Activated CD8-positive, alpha-beta memory T cell treated with anti-CD3 and anti-CD28 coated beads, Interleukin-2, amount 50 U/mL, for 4 hours (primary cell): Measurements from ENCODE around the gene RIC1.
"Not testable (repeated sequence)": the region's sequence is repeated elsewhere in the genome, so short reads cannot be mapped to it uniquely, and the experiment has no call there.

Experiments
- DNase-seq: peaks from one replicate; pipeline ENCODE4 v3.0.0-alpha.2; 2020

Gene RIC1

DNA sequence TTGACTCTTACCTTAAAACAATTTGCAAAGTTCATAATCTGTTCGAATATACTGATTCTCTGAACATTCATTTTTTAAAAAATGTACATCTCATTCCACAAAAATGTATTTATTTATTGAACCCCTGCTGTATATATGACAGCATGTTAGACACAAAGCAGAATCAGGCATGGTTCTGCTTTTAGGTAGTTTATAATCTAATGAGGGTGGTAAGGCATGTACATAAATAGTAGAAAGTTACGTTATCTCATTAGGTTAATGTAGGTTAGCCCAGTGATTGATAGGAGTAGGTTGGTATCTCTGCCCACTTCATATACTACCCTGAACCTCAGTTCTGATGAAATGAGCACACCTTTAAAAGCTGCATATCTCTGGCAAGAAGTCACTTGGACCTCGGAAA, 114.2 kb downstream of the RIC1 start:
- no peak for DNase-seq

- DNase-seq, result no peak
Measured at GRCh38 chr9:5748438-5748837, 119.5 kb downstream of the RIC1 start.

DNA sequence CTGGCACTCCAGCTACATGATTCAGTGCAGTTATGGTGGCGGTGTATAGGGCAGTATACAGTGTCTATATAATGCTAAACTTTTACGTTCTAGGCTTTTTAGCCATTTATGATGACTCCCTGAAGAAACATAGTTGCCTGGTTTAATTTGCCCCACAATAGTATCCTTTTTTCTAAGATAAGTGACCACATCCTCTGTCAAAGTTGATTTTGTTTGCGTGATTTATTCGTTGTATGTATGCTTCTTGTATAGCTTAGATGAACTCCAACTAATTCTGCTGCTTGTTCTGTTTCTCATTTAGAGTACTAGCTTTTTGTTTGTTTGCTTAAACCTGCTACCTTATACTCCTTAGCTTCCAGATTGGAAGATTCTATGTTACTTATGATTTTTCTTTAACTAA, 120.4 kb downstream of the RIC1 start:
- no peak for DNase-seq

DNA sequence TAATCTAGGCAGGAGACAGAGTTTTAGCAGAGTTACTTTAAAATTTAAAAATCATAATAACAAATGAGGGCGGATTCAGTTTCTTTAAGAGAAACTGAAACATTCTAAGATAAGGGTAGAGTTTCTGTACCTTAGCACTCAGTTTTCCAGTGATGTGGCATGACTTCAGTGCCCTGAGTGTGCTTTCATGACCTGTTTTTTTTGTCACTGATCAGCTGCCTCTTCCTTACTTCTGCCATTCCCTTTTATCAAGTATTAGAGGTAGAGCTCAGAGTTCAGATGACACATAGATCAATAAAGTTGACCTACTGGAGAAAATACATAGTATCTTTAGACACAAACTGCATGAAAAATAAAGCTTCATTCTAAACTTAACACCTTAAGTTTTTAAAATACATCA, 121.7 kb downstream of the RIC1 start:
- no peak for DNase-seq

DNA sequence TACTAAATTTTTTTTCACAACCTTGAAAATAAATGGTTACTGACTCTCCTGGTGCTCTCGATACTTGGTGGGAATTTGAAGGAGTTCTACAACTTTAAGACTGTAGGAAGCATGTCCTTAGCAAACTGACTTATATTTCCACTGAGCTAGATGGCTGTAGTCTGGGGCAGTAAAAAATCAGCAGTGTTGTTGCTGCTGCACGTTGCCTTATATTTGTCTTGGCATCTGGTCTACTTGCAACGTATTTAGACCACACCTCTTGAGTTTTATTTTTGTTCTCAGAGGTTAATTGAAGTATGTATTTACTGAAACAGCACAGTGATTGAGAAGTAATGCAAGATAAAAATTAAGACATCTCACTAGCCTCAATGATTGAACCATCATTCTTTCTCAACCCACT, 127.7 kb downstream of the RIC1 start:
- DNase-seq, result no peak

DNA sequence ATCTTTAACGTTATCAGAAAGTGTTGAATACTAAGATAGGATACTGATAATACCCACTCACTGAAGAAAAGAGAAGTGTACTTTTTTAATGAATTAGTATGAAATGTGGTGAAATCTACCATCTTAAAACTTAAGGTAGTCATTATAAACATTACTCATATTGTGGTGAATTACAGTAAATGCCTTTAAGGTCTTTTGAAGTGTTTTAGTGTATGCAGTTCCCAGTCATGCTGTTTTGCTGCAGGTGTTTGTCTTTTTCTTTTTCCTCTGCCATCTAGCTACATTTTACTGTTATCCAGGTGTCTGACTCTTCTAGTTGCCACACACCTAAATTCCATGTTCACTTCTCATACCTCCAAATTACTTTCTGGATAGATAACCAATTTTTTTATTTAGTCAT, 131.4 kb downstream of the RIC1 start:
- no peak for DNase-seq

DNA sequence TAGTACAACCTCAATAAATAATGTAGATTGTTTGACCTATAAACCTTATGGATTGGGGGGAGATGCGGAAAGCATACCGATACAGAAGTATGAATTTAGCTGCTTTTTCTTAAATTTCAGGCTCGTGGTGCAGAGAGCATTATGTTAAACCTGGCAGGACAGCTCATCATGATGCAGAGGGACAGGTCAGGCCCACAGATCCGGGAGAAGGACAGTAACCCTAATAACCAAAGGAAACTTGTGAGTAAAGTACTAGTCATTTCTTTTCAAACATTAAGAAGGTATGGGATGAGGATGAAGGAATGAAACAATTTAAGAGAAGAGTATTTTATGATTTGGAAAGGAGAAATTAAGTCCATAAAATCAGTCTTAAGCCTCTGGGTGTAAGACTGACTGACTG, 133.5 kb downstream of the RIC1 start:
- no peak for DNase-seq

- no peak for DNase-seq
Measured at GRCh38 chr9:5764130-5764868, 135.4 kb downstream of the RIC1 start.

GRCh38 chr9:5767968-5768932, 139.3 kb downstream of the RIC1 start:
- no peak for DNase-seq

DNA sequence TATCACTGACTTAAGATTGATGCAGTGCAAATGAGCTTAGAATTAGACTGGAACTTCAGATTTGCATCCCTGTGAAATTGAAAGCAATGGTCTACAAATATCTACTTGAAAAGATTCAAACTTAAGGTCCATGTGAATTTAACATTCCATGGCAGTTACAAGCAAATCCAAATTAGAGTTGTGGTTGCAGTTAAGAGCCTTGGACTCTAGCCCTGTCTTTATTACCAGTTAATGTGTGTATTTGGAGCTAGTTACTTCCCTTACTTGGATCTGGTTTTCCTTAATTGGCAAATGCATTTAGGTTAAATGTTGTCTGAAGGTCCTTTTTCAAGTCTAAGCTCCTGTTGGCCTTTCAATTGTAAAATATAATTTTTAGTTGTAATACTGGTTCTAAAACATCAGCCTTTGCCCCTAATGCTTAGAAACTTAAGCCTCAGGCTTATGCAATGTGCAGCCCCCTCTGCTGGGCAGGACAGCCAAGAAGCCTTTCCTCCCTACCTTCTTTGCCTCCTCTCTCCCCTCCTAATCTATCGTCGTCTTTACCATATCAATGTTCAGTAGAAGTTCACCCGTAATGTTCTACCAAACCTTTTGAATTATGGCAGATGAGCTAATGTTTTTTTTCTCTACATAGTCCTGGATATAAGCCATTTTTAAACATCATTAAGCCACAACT, 144.6 kb downstream of the RIC1 start:
- DNase-seq, result no peak

DNA sequence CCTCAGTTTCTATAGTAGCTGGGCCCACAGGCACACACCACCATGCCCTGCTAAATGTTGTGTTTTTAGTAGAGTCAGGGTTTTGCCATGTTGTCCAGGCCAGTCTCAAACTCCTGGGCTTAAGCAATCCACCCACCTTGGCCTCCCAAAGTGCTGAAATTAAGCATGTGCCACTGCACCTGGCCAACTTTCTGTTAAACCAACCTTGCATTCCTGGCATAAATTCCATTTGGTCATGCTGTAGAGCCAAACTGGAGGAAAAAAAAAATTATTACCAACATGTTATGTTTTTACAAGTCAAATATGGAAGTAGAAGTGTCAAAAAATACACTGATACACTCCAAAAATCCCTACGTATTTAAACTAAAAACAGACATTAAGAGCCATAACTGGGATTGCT, 149.9 kb downstream of the RIC1 start:
- no peak for DNase-seq

DNA sequence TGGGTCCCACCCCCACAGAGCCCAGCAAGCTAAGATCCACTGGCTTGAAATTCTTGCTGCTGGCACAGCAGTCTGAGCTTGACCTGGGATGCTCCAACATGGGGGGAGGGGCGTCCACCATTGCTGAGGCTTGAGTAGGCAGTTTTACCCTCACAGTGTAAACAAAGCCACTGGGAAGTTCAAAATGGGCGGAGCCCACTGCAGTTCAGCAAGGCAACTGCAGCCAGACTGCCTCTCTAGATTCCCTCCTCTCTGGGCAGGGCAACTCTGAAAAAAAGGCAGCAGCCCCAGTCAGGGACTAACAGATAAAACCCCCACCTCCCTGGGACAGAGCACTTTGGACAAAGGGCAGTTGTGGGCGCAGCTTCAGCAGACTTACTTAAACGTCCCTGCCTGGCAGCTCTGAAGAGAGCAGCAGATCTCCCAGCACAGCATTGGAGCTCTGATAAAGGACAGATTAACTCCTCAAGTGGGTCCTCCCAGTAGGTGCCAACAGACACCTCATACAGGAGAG, 150.9 kb downstream of the RIC1 start:
- DNase-seq, result not testable (repeated sequence)

DNA sequence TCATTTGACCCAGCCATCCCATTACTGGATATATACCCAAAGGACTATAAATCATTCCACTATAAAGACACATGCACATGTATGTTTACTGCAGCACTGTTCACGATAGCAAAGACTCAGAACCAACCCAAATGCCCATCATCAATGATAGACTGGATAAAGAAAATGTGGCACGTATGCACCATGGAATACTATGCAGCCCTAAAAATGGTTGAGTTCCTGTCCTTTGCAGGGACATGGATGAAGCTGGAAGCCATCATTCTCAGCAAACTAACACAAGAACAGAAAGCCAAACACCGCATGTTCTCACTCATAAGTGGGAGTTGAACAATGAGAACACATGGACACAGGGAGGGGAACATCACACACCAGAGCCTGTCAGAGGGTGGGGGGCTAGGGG, 154.5 kb downstream of the RIC1 start:
- not testable (repeated sequence) for DNase-seq

DNA sequence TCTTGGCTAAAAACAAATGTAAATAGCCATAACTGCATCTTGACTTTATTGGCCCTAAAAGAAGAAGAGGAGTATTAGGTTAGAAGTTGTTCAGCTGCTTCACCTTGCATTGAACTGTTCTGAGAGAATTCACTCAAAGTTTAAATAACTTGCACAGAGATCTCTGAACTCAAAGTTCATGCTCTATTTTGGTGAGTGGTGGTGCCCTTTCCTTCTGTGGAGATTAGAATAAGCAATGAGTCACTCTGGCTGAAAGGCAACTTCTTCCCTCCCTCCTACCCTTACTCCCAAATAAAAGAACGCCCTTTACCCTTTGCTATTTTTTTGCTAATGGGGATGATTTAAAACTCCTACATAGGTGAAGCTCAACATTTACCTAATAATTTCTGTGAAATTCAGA, 155.1 kb downstream of the RIC1 start:
- no peak for DNase-seq

GRCh38 chr9:5784526-5785315, 155.8 kb downstream of the RIC1 start:
- DNase-seq, result no peak

GRCh38 chr9:5786370-5787127, 157.6 kb downstream of the RIC1 start:
- DNase-seq, result no peak

- DNase-seq, result no peak
Measured at GRCh38 chr9:5787220-5787619, 158.3 kb downstream of the RIC1 start.

DNA sequence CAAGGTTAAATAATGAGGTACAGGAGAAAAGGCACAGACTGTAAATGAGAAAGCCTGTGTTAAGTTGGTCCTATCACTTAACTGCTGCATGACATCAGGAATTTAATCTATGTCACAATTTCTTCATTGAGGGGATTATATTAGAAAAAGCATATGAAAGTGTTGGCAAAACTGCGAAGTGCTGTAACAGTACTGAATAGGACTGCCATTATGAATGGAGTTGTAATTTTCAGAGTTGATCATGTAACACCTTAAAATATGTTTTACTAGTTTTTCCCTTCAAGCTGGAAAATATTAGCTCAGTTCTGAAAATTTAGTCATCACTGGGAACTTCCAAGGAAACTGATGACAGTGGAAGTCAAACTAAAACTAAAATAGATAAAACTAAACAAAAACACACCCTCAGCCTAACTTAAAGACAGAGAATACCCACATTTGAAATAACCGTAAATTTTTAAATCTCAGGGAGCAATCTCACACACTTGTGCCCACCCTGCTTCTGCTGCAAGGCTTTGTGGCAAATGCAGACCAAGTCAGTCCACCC, 158.9 kb downstream of the RIC1 start:
- no peak for DNase-seq

DNA sequence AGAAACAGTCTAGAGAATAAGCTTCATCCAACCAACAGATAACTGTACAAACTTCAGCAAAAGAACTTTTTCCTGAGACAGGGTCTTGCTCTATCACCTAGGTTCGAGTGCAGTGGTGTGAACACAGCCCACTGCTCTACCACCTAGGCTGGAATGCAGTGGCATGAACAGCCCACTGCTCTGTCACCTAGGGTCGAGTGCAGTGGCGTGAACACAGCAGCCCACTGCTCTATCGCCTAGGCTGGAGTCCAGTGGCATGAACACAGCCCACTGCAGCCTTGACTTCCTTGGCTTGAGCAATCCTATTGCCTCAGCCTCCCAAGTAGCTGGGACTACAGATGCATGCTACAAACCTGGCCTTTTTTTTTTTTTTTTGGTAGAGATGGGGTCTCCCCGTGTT, 160.6 kb downstream of the RIC1 start:
- no peak for DNase-seq

DNA sequence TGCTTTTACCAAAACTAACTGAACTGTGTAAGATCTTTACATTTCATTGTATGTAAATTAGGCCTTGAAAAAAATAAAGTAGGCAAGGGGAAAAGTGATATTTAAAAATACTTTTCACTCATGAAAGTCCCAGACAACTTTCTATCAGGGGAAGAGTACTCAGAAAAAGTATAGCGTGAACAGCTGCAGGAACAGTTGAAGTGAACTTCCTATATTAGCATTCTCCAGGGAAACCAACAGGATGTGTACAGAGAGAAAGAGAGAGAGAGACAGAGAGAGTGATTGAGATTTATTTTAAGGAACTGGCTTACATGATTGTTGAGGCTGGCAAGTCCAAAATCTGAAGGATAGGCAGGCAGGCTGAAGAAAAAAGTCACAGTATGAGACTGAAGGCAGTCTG, 162.0 kb downstream of the RIC1 start:
- DNase-seq, result no peak

GRCh38 chr9:5791870-5792269, 163.0 kb downstream of the RIC1 start:
- no peak for DNase-seq
